Stimulated activated naive CD8-positive, alpha-beta T cell treated with anti-CD3 and anti-CD28 coated beads, Interleukin-15, Interleukin-2, amounts not matched to agents 100 ng/mL and 50 ng/mL, for 24 hours (primary cell): ENCODE results near the gene FHOD3.

Experiments used
- H3K27ac Mint-ChIP-seq: one replicate; pipeline ENCODE4 v1.8.0; 2021; ENCODE audit warnings: mild to moderate bottlenecking, mixed read lengths
- H3K27me3 Mint-ChIP-seq: one replicate; pipeline ENCODE4 v1.8.0; 2021; ENCODE audit warnings: mixed read lengths
- H3K36me3 Mint-ChIP-seq: one replicate; pipeline ENCODE4 v1.8.0; 2021; ENCODE audit warnings: low read depth, mixed read lengths
- H3K4me1 Mint-ChIP-seq: one replicate; pipeline ENCODE4 v1.8.0; 2021; ENCODE audit warnings: low read depth, mixed read lengths
- H3K4me3 Mint-ChIP-seq: one replicate; pipeline ENCODE4 v1.8.0; 2021; ENCODE audit warnings: mild to moderate bottlenecking, mixed read lengths
- H3K9me3 Mint-ChIP-seq: one replicate; pipeline ENCODE4 v1.8.0; 2021; ENCODE audit warnings: mixed read lengths

FHOD3 gene

GRCh38 chr18:36389027-36389426, 91.5 kb downstream of the FHOD3 start:
- no peaks in the 10 kb centered on the region for H3K36me3 Mint-ChIP-seq
- peaks cover 11% of the 10 kb centered on the region for H3K27me3 Mint-ChIP-seq
- no peak overlapping the region for H3K4me3 Mint-ChIP-seq
- peaks cover 4% of the 10 kb centered on the region for H3K9me3 Mint-ChIP-seq
- no peaks in the 10 kb centered on the region for H3K4me1 Mint-ChIP-seq
- no peak overlapping the region for H3K27ac Mint-ChIP-seq

GRCh38 chr18:36389811-36390581, 92.5 kb downstream of the FHOD3 start:
- H3K27me3 Mint-ChIP-seq, result peaks cover 12% of the 10 kb centered on the region
- H3K27ac Mint-ChIP-seq, result no peak overlapping the region
- H3K4me1 Mint-ChIP-seq, result no peaks in the 10 kb centered on the region
- H3K4me3 Mint-ChIP-seq, result no peak overlapping the region
- H3K9me3 Mint-ChIP-seq, result peaks cover 5% of the 10 kb centered on the region
- no peaks in the 10 kb centered on the region for H3K36me3 Mint-ChIP-seq

DNA sequence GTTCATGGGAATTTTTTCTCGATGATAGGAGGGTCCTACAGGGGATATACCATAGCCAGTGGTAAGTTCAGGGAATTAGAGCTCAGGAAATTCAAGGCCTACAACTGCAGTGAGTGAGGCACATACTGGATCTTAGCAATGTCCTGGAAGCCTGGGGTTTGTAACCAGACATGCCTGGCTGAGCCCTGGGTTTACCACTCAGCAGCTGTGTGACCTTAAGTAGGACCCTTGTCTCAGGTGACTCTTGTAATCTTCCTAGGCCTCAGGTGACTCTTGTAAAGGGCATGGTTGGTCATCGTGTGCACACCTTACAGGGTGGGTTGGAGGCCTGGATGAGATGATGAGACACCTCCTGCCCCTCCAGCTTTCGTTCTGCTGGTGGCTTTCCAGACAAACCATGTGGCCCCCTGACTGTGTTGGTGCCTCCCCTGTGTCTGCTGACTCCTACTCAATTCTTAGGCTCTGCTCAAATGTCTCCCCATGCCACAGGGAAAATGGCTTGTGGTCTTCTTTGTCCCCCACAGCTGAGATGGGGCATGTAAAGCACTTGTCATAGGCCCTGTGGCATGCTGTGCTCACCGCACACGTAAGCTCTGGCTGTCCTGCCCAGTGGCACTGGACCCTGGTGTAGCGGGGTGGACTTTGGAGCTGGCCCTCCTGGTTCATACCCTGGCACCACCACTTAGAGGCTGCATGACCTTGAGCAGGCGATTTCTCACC, 94.1 kb downstream of the FHOD3 start:
- Mint-ChIP-seq H3K27me3 (peaks cover 12% of the 10 kb centered on the region), H3K4me1 (no peaks in the 10 kb centered on the region), H3K27ac (no peak overlapping the region), H3K36me3 (no peaks in the 10 kb centered on the region), H3K4me3 (no peak overlapping the region), H3K9me3 (peaks cover 5% of the 10 kb centered on the region)

- no peak overlapping the region for H3K27ac Mint-ChIP-seq
- no peak overlapping the region for H3K4me3 Mint-ChIP-seq
- H3K36me3 Mint-ChIP-seq, result no peaks in the 10 kb centered on the region
- H3K27me3 Mint-ChIP-seq, result peaks cover 12% of the 10 kb centered on the region
- no peaks in the 10 kb centered on the region for H3K4me1 Mint-ChIP-seq
- peaks cover 9% of the 10 kb centered on the region for H3K9me3 Mint-ChIP-seq
These were observed 94.9 kb downstream of the FHOD3 start for GRCh38 chr18:36392164-36392978.

- Mint-ChIP-seq H3K27ac (no peak overlapping the region), H3K4me1 (no peaks in the 10 kb centered on the region), H3K36me3 (no peaks in the 10 kb centered on the region), H3K9me3 (peaks cover 9% of the 10 kb centered on the region), H3K4me3 (no peak overlapping the region), H3K27me3 (peaks cover 12% of the 10 kb centered on the region)
These were observed 95.4 kb downstream of the FHOD3 start for GRCh38 chr18:36392979-36393287.

- no peak overlapping the region for H3K4me3 Mint-ChIP-seq
- H3K36me3 Mint-ChIP-seq, result no peaks in the 10 kb centered on the region
- peaks cover 12% of the 10 kb centered on the region for H3K27me3 Mint-ChIP-seq
- no peaks in the 10 kb centered on the region for H3K4me1 Mint-ChIP-seq
- H3K9me3 Mint-ChIP-seq, result peaks cover 9% of the 10 kb centered on the region
- no peak overlapping the region for H3K27ac Mint-ChIP-seq
These were observed 97.0 kb downstream of the FHOD3 start for GRCh38 chr18:36394486-36394885.

- Mint-ChIP-seq H3K4me1 (no peaks in the 10 kb centered on the region), H3K27me3 (peaks cover 11% of the 10 kb centered on the region), H3K4me3 (no peak overlapping the region), H3K36me3 (no peaks in the 10 kb centered on the region), H3K9me3 (peaks cover 9% of the 10 kb centered on the region), H3K27ac (no peak overlapping the region)
These were observed 98.7 kb downstream of the FHOD3 start for GRCh38 chr18:36396190-36396589.

- Mint-ChIP-seq H3K27me3 (peaks cover 11% of the 10 kb centered on the region), H3K4me3 (no peak overlapping the region), H3K36me3 (no peaks in the 10 kb centered on the region), H3K9me3 (peaks cover 9% of the 10 kb centered on the region), H3K27ac (no peak overlapping the region), H3K4me1 (no peaks in the 10 kb centered on the region)
These were observed 99.5 kb downstream of the FHOD3 start for GRCh38 chr18:36397033-36397432.

- no peaks in the 10 kb centered on the region for H3K4me1 Mint-ChIP-seq
- H3K27ac Mint-ChIP-seq, result no peak overlapping the region
- H3K36me3 Mint-ChIP-seq, result no peaks in the 10 kb centered on the region
These were observed 100.9 kb downstream of the FHOD3 start for GRCh38 chr18:36398419-36398818.

DNA sequence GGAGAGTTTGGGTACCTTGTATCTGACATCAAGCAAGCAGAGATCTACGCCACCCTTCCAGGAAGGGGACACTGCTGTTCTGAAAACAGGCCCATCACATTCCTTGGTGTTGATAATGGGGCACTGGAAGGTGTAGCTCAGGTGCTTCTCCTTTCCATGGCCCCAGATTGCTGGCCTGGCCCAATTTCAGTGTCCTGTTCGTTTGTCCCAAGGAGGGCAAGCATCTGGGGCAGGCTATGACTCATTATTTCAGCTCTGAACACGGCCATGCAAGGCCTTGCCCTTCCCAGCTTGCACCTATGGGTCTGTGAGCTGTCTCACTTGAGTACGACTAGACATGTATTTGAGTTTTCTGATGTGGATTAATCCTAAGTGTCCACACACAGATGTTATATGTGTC, 101.5 kb downstream of the FHOD3 start:
- no peak overlapping the region for H3K4me3 Mint-ChIP-seq
- H3K27ac Mint-ChIP-seq, result no peak overlapping the region
- H3K27me3 Mint-ChIP-seq, result peaks cover 5% of the 10 kb centered on the region
- H3K4me1 Mint-ChIP-seq, result no peaks in the 10 kb centered on the region
- no peaks in the 10 kb centered on the region for H3K36me3 Mint-ChIP-seq
- H3K9me3 Mint-ChIP-seq, result peaks cover 5% of the 10 kb centered on the region

More at GRCh38 chr18:36398419-36398818, 100.9 kb downstream of the FHOD3 start:
- Mint-ChIP-seq H3K9me3 (peaks cover 9% of the 10 kb centered on the region), H3K4me3 (no peak overlapping the region), H3K27me3 (peaks cover 11% of the 10 kb centered on the region)

GRCh38 chr18:36401462-36401861, 103.9 kb downstream of the FHOD3 start:
- H3K27me3 Mint-ChIP-seq, result peaks cover 5% of the 10 kb centered on the region
- no peaks in the 10 kb centered on the region for H3K4me1 Mint-ChIP-seq

DNA sequence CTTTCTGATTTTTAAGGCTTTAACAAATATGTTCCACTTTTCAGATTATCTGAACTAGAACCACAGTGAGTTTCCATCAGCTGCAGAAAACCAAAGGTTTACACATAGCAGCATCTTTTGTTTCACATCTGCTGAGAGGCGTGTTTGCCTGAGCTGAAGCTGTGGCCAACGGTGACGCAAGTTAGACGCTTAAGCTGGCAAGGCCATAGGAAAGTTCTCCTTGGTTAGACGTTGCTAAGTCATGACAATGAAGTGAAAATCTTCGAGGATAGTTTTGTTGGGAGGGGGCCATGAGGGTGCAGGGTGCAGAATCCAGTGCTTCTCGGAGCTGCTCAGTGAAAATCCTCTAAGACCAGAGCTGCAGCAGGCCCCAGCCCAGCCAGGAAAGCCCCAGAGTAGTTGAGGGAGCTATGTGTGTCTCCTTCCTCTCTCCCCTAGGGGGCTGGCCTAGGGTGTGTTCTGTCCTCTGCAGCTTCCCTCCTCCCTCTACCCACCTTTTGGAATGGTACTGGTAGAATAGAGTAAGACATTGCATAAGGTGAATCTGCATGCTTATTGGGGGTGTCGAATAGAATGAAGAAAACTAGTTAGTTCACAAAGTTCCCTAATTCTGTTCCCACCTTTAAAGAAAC, 105.4 kb downstream of the FHOD3 start:
- Mint-ChIP-seq H3K27ac (no peak overlapping the region), H3K4me1 (no peaks in the 10 kb centered on the region), H3K4me3 (no peak overlapping the region), H3K9me3 (no peaks in the 10 kb centered on the region), H3K27me3 (peaks cover 5% of the 10 kb centered on the region), H3K36me3 (no peaks in the 10 kb centered on the region)

More at GRCh38 chr18:36401462-36401861, 103.9 kb downstream of the FHOD3 start:
- no peak overlapping the region for H3K27ac Mint-ChIP-seq
- no peaks in the 10 kb centered on the region for H3K36me3 Mint-ChIP-seq
- H3K4me3 Mint-ChIP-seq, result no peak overlapping the region
- H3K9me3 Mint-ChIP-seq, result peaks cover 4% of the 10 kb centered on the region

DNA sequence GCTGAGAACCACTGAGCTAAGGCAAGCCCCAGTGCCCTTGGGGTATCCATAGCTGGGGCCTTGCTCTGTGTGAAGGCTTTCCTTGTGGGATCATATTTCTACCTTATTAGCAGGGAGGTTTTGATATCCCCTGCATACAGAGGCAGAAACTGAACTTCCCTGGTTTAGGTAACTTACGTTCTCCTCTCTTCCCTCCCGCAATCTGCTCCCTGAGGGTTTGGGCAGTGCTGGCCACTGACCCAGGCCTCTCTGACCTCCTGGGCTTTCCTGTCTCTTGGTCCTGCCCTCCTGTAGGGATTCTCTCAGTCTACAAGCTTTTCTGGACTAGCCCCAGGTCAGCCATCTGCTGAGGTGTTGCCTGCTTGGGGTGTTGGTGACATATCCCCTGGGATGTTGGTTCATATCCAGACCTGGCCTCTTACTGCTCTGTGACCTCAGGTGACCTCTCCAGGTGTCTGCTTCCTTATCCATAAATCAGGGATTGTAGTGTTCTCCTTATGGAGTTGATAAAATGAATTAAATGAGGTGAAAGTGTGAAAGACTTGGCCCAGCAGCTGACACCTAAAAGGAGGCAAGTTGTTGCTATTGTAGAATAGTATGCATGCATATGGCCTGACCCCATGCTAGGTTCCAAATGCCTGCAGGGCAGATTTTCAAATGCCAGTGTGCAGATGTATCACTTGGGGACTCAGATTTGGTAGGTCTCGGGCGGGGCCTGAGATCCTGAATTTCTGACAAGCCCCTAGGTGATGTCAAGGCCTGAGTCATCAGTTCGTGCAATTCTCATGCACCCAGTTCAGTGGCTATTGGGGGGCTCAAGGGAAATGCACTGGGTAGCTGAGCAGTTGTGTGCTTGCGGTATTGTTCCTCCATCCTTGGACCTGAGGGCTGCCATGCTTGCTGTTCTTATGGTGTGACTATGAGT, 106.6 kb downstream of the FHOD3 start:
- no peaks in the 10 kb centered on the region for H3K4me1 Mint-ChIP-seq
- H3K9me3 Mint-ChIP-seq, result no peaks in the 10 kb centered on the region
- H3K4me3 Mint-ChIP-seq, result no peak overlapping the region
- H3K27ac Mint-ChIP-seq, result no peak overlapping the region
- peaks cover 8% of the 10 kb centered on the region for H3K27me3 Mint-ChIP-seq
- H3K36me3 Mint-ChIP-seq, result no peaks in the 10 kb centered on the region

DNA sequence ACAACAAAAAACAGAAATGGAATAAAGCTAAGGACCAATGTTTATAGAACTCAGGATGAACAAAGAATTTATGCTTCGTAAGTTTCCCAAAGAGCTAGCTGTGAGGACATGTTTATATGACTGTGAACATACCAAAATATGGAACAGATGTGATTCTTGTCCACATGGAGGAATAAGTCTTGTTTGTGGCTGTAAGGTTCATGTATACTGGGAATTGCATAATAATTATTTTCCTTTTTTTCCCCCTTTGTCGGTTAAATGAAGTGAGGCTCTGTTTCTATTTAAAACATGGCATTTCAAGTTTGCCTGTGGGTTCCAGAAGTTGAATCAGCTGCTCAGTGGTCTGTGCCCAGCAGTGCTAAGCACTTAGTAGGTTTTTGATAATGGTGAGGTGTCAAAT, 108.1 kb downstream of the FHOD3 start:
- H3K4me3 Mint-ChIP-seq, result no peak overlapping the region
- no peaks in the 10 kb centered on the region for H3K9me3 Mint-ChIP-seq
- no peak overlapping the region for H3K27ac Mint-ChIP-seq
- H3K27me3 Mint-ChIP-seq, result peaks cover 3% of the 10 kb centered on the region
- no peaks in the 10 kb centered on the region for H3K4me1 Mint-ChIP-seq
- H3K36me3 Mint-ChIP-seq, result no peaks in the 10 kb centered on the region
